Coronary artery (tissue), 2 donors: Measurements from ENCODE around the gene ZNF219.

Experiments
- DNase-seq: peaks from one replicate; pipeline ENCODE4 v3.0.0-alpha.2; 2017; ENCODE audit warnings: low spot score
- H3K27ac ChIP-seq, 2 donors: fragments of 200-600 bp; sonication (generic); one replicate each; pipeline ENCODE4 v1.5.1; 2016 to 2019
- H3K4me3 ChIP-seq: fragments of 200-600 bp; sonication (generic); 2 replicates; pipeline ENCODE4 v1.5.1; 2016; ENCODE audit warnings: mild to moderate bottlenecking, moderate library complexity
- TF ChIP-seq, protein P1 (sequence below): fragments of 200-600 bp; sonication (generic); IDR thresholded peaks from one replicate; pipeline ENCODE4 v1.5.1; 2019; ENCODE audit warnings: antibody characterized with exemption

ZNF219 gene

DNA sequence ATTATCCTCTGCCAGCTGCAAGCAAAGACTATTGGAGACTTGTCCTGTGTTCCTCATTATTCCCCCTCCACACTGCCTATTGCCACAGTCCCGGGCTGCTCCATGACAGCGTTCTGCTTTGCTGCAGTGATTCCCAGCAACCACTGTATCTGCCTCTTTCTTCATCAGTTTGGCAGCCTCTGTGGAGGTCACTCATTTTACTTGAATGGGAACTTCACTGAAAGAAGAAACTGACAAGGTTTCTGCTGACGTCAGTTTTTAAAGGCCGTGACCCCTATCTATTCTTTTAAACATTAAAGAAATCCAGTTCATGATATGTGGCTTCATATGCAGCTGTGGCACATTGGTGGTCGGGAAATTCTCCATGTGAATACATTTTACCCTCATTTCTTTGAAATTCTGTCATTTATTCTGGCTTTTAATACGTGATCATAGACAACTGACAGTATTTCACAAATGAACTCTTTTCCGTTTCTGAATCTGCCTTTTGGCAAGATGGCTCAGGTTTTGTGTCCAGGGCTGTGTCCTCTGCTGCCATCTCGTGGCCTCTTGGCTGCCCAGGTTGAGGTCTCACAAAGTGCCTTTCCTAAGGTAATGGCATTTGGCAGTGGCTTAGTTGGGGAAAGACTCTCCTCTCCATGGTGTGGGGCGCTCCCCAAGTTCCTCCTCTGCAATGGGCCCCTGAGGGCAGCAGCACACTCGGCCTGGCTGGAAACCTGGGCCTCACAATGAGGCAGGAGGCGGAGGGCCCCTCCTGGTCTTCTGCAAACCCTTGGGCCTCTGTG, 8.2 kb upstream of the ZNF219 start:
- peak; percentile 84 for DNase-seq
- TF ChIP-seq, protein P1, sequence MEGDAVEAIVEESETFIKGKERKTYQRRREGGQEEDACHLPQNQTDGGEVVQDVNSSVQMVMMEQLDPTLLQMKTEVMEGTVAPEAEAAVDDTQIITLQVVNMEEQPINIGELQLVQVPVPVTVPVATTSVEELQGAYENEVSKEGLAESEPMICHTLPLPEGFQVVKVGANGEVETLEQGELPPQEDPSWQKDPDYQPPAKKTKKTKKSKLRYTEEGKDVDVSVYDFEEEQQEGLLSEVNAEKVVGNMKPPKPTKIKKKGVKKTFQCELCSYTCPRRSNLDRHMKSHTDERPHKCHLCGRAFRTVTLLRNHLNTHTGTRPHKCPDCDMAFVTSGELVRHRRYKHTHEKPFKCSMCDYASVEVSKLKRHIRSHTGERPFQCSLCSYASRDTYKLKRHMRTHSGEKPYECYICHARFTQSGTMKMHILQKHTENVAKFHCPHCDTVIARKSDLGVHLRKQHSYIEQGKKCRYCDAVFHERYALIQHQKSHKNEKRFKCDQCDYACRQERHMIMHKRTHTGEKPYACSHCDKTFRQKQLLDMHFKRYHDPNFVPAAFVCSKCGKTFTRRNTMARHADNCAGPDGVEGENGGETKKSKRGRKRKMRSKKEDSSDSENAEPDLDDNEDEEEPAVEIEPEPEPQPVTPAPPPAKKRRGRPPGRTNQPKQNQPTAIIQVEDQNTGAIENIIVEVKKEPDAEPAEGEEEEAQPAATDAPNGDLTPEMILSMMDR = peak; percentile 87
- H3K27ac ChIP-seq = peak overlapping the region; percentile 33 to 66
- peak overlapping the region; percentile 8 for H3K4me3 ChIP-seq

DNA sequence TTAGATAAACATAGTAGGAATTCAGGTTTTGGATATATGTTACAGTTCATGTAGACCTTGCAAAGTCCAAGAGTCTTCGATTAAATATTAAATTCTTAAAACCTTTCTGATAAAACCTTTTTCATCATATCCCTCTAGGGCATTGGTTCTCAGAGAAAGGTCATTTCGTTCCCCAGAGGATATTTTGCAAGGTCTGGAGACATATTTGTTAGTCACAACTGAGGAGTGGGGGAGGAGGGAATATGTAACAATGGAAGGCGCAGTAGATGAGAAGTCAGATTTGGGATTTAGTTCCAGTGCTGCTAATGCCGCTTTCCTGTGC, 7.7 kb upstream of the ZNF219 start:
- TF ChIP-seq, protein P1 = no peak
- Histone ChIP-seq H3K27ac (peak overlapping the region; percentile 33 to 66), H3K4me3 (peak overlapping the region; percentile 8)
- DNase-seq = no peak

DNA sequence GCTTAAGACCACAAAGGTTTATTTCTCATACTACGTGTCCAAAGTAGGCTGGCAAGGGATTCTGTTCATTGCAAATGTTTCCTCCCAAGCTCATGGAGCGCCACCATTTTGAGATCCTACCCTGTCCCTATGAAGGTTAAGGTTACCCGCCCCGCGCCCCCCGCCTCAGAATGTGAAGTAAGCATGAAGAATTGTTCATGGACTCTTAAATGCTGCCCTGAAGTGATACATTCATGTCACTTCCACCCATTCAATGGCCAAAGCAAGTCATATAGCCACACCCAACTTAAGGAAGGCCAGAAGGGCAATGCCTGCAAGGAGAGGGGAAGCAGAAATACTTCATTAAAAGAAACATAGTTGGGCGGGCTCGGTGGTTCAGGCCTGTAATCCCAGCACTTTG, 6.6 kb upstream of the ZNF219 start:
- Histone ChIP-seq H3K4me3 (no peak overlapping the region), H3K27ac (peak overlapping the region in 1 of 2 donors; percentile 99)
- DNase-seq = no peak
- TF ChIP-seq, protein P1 = no peak

DNA sequence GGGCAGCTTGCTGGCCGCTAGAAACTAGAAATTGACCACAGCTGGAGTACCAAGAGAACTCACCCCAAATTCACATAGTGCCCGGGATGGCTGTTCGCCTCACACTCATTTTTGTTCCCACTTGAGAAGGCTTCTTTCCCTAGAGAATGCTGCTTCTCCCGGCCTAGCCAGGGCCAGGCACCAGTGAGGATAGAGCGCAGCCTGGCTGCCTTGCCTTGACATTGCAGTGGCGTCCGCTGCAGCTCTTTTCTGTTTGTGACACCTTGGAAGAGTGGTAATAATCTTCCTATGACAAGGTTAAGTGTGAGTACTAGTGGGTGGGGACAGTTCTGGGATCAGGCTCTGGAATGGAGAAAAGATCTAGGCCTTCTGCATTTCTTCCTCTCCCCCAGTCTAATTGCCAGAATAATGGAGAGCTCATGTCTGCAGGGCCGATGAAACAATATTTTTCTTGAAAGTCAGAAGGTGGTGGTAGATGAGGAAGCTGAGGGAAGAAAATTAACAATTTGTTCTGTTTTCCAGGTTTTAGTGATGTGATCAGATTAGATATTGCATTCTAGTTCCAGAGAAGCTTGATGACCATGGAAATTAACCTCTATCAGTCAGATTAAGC, 6.1 kb upstream of the ZNF219 start:
- peak; percentile 86 for DNase-seq

DNA sequence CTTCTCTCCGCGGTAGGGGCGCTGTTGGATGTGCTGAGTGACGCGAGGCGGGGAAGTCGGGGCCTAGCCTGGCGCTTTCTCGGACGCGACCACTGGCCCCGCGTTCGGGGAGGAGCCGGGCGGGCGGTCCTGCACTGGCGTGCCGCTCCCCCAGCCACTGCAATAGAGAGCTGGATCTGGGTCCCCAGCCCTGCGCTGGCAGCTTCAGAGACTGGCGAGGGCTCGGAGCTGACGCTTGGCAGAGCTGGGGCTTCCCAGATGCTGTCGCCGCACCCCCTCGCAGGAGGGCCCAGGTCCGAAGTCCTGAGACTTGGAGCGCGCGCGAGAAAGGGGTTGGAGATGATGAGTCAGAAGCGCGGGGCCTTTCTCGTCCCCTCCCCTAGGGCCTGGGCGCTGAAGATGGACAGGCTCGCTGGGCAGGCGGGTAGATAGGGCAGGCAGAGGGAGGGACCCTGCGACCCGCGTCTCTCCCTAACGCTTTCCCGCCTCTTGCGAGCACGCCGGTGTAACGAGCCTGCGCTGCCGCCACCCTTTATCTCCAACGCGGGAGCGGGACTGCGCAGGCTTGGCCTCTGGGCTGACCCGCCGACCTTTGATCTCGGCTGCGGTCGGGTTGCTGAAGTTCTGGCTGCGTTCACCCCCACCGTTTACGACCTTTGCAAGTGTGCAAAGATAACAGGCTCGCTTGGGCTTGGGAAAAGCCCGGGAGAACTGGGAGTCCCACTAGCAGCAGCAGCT, 5.4 kb upstream of the ZNF219 start:
- TF ChIP-seq, protein P1 = peak; percentile 79
- peak overlapping the region; percentile 98 to 99 for H3K27ac ChIP-seq
- peak overlapping the region; percentile 88 for H3K4me3 ChIP-seq
- peak; percentile 97 for DNase-seq

More for the DNA sequence above, 6.1 kb upstream of the ZNF219 start:
- TF ChIP-seq, protein P1 = peak; percentile 98
- H3K27ac ChIP-seq = peak overlapping the region; percentile 98 to 99
- H3K4me3 ChIP-seq = peak overlapping the region; percentile 88

DNA sequence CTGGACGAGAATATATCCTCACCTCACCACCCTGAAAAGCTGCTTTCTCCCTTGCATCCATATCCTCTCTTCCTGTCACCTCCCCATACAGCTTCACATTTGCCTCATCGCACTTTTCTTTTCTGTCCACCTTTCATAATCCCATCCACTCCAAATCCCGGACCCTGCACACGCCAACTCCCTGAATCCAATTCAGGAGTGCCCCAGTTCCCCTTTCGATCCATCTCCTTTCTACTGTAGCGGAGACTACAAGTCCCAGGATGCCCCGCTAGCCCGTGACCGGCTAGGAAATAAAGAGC, 4.9 kb upstream of the ZNF219 start:
- TF ChIP-seq, protein P1 = no peak
- Histone ChIP-seq H3K4me3 (peak overlapping the region; percentile 88), H3K27ac (peak overlapping the region; percentile 98 to 99)
- no peak for DNase-seq
